Measurements from ENCODE around the gene C2CD3.

DNA sequence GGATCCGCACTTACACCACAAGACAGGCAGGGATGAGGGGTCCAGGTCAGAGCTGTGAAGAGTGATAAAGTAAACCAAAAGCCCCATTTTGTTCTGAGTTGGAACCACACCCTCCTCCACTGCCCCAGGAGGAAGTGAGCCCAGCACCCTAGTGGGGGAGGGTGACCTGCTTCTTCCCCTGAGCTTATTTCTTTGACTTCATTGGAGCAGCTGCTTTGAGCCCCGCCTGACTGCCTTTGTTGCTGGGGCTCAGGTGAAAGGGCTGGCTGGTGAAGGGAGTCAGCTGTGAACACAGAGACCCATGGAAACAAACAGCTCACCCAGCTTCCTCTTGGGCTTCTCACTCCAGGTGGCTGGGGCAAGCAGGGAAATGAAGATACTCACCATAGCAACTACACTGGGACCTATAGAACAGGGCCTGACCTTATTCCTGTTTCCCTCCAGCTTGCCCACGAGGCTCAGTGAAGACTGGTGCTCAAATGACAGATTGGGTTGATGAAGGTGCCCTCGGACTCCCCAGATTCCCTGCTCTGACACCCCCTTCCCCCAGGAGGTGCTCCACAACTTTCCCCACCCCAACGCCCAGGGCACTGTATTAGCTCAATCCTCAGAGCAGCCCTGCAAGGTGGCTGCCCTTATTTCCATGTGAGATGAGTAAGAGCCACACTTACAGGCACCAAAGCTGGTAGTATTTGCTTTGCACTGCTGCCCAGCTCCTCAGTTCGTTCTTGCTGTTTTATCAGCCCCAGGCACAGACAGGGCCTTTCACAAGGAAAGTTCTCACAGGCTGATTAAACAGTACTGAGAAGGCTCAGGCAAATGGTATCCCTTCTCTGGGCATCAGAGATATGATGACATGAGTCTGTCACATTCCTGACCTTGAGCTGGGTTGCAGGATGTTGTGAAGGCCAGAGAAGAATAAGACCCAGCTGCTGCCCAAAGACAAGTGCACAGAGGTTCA, 190.5 kb downstream of the C2CD3 start:
- TF ChIP-seq, protein P1, sequence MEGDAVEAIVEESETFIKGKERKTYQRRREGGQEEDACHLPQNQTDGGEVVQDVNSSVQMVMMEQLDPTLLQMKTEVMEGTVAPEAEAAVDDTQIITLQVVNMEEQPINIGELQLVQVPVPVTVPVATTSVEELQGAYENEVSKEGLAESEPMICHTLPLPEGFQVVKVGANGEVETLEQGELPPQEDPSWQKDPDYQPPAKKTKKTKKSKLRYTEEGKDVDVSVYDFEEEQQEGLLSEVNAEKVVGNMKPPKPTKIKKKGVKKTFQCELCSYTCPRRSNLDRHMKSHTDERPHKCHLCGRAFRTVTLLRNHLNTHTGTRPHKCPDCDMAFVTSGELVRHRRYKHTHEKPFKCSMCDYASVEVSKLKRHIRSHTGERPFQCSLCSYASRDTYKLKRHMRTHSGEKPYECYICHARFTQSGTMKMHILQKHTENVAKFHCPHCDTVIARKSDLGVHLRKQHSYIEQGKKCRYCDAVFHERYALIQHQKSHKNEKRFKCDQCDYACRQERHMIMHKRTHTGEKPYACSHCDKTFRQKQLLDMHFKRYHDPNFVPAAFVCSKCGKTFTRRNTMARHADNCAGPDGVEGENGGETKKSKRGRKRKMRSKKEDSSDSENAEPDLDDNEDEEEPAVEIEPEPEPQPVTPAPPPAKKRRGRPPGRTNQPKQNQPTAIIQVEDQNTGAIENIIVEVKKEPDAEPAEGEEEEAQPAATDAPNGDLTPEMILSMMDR (IDR thresholded peaks at IDR 0.05; ENCODE audit: low read depth, low read length, missing input control): no peak
- TF ChIP-seq FOXA1 (IDR thresholded peaks at IDR 0.05) (no peak), YY1 (IDR thresholded peaks at IDR 0.05) (no peak), RXRA (IDR thresholded peaks at IDR 0.05) (no peak), SP1 (IDR thresholded peaks at IDR 0.05) (no peak), NR2F2 (IDR thresholded peaks at IDR 0.05) (no peak), TAF1 (conservative IDR thresholded peaks at IDR 0.05) (no peak), HNF4A (conservative IDR thresholded peaks at IDR 0.05) (no peak), JUND (IDR thresholded peaks at IDR 0.05) (no peak), EGR1 (IDR thresholded peaks at IDR 0.05; ENCODE audit: low read depth in 2 of 2) (no peak)
- TF ChIP-seq, protein P2, sequence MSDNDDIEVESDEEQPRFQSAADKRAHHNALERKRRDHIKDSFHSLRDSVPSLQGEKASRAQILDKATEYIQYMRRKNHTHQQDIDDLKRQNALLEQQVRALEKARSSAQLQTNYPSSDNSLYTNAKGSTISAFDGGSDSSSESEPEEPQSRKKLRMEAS (IDR thresholded peaks at IDR 0.05): no peak
- TF ChIP-seq, protein P3, sequence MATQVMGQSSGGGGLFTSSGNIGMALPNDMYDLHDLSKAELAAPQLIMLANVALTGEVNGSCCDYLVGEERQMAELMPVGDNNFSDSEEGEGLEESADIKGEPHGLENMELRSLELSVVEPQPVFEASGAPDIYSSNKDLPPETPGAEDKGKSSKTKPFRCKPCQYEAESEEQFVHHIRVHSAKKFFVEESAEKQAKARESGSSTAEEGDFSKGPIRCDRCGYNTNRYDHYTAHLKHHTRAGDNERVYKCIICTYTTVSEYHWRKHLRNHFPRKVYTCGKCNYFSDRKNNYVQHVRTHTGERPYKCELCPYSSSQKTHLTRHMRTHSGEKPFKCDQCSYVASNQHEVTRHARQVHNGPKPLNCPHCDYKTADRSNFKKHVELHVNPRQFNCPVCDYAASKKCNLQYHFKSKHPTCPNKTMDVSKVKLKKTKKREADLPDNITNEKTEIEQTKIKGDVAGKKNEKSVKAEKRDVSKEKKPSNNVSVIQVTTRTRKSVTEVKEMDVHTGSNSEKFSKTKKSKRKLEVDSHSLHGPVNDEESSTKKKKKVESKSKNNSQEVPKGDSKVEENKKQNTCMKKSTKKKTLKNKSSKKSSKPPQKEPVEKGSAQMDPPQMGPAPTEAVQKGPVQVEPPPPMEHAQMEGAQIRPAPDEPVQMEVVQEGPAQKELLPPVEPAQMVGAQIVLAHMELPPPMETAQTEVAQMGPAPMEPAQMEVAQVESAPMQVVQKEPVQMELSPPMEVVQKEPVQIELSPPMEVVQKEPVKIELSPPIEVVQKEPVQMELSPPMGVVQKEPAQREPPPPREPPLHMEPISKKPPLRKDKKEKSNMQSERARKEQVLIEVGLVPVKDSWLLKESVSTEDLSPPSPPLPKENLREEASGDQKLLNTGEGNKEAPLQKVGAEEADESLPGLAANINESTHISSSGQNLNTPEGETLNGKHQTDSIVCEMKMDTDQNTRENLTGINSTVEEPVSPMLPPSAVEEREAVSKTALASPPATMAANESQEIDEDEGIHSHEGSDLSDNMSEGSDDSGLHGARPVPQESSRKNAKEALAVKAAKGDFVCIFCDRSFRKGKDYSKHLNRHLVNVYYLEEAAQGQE (IDR thresholded peaks at IDR 0.05): no peak
- TF ChIP-seq, protein P4, sequence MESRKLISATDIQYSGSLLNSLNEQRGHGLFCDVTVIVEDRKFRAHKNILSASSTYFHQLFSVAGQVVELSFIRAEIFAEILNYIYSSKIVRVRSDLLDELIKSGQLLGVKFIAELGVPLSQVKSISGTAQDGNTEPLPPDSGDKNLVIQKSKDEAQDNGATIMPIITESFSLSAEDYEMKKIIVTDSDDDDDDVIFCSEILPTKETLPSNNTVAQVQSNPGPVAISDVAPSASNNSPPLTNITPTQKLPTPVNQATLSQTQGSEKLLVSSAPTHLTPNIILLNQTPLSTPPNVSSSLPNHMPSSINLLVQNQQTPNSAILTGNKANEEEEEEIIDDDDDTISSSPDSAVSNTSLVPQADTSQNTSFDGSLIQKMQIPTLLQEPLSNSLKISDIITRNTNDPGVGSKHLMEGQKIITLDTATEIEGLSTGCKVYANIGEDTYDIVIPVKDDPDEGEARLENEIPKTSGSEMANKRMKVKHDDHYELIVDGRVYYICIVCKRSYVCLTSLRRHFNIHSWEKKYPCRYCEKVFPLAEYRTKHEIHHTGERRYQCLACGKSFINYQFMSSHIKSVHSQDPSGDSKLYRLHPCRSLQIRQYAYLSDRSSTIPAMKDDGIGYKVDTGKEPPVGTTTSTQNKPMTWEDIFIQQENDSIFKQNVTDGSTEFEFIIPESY (IDR thresholded peaks at IDR 0.05): no peak
- TF ChIP-seq, protein P5, sequence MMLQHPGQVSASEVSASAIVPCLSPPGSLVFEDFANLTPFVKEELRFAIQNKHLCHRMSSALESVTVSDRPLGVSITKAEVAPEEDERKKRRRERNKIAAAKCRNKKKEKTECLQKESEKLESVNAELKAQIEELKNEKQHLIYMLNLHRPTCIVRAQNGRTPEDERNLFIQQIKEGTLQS (IDR thresholded peaks at IDR 0.05): no peak

Measured in liver (tissue), 3 donors.